ENCODE results near the gene RASA4B.
"Not testable (repeated sequence)": the region's sequence is repeated elsewhere in the genome, so short reads cannot be mapped to it uniquely, and the experiment has no call there.

- not testable (repeated sequence) for TF ChIP-seq CTCF, POLR2AphosphoS5 (IDR thresholded peaks at IDR 0.05)
Observed at GRCh38 chr7:102540604-102541003, 23.0 kb upstream of the RASA4B start.

Data from suprapubic skin (tissue), 3 donors.